ENCODE results near the gene ATP6V0E2. TPM values are rescaled to one million over a fixed set of nuclear protein-coding genes. Genes with fewer than 3 reads are reported as not detected.

Gene ATP6V0E2
- polyA plus RNA-seq, 2 of the 4 experiments (the other 2 are of a cell fraction), result 17.3 to 44.9 TPM

DNA sequence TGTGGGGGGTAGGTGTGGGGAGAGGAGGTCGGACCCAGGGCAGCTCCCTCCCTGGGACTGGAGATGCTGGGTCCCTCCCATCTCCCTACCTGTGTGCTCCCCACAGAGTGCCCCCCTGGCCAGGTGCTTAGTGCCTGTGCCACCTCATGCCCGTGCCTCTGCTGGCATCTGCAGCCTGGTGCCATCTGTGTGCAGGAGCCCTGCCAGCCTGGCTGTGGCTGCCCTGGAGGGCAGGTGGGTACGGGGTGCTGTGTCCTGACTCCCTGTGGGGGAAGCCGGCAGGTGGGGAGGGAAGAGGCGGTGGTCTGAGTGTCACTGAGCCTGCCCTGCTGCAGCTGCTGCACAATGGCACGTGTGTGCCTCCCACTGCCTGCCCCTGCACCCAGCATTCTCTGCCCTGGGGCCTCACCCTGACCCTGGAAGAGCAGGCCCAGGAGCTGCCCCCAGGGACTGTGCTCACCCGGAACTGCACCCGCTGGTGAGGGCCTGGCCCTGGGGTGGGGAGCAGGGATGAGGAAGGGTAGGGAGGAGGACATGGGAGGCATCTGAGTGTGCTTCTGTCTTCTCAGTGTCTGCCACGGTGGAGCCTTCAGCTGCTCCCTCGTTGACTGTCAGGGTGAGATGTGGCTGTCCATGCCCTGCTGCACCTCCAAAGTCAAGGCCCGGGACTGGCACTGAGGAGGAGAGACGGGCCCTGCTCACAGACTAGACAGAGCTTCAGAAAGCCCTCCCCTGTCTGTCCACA lies 47.3 kb upstream of the ATP6V0E2 start:
- ATAC-seq, result peak; percentile 8 to 12; a peak in 3 of 6 replicates
- no peaks in the 10 kb centered on the region for H3K9me3 ChIP-seq
- DNase-seq (ENCODE audit: low read depth in 1 of 2, low spot score in 1 of 2), result no peak
- no peak for TF ChIP-seq CHD4 (IDR thresholded peaks at IDR 0.05; ENCODE audit: borderline replicate concordance)
- no peak for TF ChIP-seq CBX2 (IDR thresholded peaks at IDR 0.05; ENCODE audit: borderline replicate concordance, low read depth)
- no peak overlapping the region for H3K27ac ChIP-seq
- no peak overlapping the region for H3K4me3 ChIP-seq
- WGBS (ENCODE audit: missing lambda C conversion rate), result 52% methylated on average over 5 of the region's 12 CpGs
- no peak overlapping the region for H3K4me2 ChIP-seq
- CTCF ChIA-PET, result interaction anchor here (0.5 to 5.3 kb wide), 4 partner anchors 8 to 166 kb away, joined by 3 to 24 read pairs (median 4); partner anchors contain the start of gene ZNF862
- no peaks in the 10 kb centered on the region for H3K4me1 ChIP-seq
- FAIRE-seq, result no peak
- POLR2A ChIA-PET, result no interaction called here

DNA sequence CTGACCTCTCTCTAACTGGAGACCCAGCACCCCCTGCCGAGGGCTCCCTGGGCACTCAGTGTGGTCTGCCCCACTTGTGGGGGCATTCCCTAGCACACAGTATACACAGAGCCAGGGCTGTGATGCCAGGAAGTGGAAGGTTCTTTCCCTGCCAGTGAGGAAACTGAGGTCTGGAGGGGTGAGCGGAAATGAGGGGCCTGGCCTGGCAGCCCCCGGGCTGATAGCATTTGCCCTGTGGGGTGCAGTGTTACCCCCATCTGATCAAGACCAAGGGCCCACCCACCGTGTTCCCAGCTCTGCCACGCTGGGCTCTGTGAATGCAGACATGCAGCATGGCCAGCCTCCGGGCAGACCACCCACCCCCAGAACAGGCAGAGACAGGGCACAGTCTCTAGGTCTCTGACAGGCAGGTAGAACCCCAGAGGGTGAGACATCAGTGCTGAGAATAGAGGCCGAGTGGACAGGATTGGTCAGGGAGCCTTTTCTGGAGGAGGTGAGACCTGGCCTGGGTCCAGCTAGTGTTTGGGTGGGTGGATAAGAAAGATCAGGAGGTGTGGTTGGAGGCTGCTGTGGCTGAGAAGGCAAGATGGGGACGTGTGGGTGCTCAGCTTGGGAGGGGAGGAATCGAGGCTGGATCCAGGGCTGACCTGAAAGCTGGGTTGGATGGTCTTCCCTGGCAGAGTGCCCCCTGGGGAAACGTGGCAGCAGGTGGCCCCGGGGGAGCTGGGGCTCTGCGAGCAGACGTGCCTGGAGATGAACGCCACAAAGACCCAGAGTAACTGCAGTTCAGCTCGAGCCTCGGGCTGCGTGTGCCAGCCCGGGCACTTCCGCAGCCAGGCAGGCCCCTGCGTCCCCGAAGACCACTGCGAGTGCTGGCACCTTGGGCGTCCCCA lies 46.4 kb upstream of the ATP6V0E2 start:
- TF ChIP-seq HOXB5 (CRISPR knock-in tag; IDR thresholded peaks at IDR 0.05) (no peak), ZFP36 (IDR thresholded peaks at IDR 0.05; ENCODE audit: borderline replicate concordance, partially characterized antibody) (no peak), RAD21 (conservative IDR thresholded peaks at IDR 0.05 in 1 of 2, IDR thresholded peaks at IDR 0.05 in 1 of 2) (no peak)
- TF ChIP-seq, protein P1, sequence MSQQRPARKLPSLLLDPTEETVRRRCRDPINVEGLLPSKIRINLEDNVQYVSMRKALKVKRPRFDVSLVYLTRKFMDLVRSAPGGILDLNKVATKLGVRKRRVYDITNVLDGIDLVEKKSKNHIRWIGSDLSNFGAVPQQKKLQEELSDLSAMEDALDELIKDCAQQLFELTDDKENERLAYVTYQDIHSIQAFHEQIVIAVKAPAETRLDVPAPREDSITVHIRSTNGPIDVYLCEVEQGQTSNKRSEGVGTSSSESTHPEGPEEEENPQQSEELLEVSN (IDR thresholded peaks at IDR 0.05; ENCODE audit: borderline replicate concordance, low read depth), result no peak
- TF ChIP-seq, protein P2, sequence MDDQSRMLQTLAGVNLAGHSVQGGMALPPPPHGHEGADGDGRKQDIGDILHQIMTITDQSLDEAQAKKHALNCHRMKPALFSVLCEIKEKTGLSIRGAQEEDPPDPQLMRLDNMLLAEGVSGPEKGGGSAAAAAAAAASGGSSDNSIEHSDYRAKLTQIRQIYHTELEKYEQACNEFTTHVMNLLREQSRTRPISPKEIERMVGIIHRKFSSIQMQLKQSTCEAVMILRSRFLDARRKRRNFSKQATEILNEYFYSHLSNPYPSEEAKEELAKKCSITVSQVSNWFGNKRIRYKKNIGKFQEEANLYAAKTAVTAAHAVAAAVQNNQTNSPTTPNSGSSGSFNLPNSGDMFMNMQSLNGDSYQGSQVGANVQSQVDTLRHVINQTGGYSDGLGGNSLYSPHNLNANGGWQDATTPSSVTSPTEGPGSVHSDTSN (IDR thresholded peaks at IDR 0.05), result no peak
- DNase-seq (ENCODE audit: low read depth in 1 of 2, low spot score in 1 of 2) (no peak), FAIRE-seq (no peak), ATAC-seq (peak; percentile 9 to 13; a peak in 2 of 6 replicates)
- ChIA-PET POLR2A (no interaction called here), CTCF (interaction anchor here (0.5 to 5.3 kb wide), 3 partner anchors 20 to 166 kb away, joined by 4 to 24 read pairs (median 5); no protein-coding TSS in a partner anchor)
- no peaks in the 10 kb centered on the region for H3K9me3 ChIP-seq
- H3K27ac ChIP-seq, result no peak overlapping the region
- no peaks in the 10 kb centered on the region for H3K4me1 ChIP-seq
- H3K4me2 ChIP-seq, result no peak overlapping the region
- 60% methylated on average over 19 of the region's 23 CpGs for WGBS (ENCODE audit: missing lambda C conversion rate)
- no peak overlapping the region for H3K4me3 ChIP-seq

DNA sequence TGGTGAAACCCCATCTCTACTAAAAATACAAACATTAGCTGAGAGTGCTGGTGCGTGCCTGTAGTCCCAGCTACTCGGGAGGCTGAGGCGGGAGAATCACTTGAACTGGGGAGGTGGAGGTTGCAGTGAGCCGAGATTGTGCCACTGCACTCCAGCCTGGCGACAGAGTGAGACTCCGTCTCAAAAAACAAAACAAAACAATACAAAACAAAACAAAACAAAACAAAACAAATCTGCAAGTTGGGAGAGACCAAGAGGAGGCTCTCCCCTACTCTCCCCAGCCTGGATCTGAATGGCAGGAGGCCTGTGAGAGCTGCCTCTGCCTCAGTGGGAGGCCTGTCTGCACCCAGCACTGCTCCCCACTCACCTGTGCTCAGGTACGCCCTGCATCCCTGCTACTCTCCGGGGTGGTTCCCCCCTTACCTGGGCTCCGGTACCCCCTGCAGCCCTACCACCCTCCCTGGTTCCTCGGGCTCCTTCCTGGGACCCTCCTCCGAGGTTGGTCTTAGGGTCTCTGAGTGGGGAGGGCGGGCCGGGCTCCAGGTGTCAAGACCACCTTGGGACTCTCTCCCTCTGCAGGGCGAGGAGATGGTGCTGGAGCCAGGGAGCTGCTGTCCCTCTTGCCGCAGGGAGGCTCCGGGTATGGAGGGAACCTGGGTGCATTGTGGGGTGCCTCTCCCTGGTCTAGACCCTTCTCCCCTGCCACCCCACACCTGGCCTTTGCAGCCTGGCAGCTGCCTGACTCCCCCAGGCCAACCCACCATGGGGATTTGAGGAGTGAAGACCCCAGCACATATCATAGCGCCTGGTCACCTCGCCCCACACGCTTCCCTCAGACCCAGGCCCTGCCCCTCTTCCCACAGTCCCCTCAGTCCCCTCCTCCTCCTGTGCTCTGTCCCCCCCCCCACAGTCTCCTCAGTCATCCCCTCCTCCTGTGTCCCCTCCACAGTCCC lies 45.1 kb upstream of the ATP6V0E2 start:
- POLR2A ChIA-PET, result no interaction called here
- Histone ChIP-seq H3K4me3 (no peak overlapping the region), H3K27ac (no peak overlapping the region), H3K4me1 (no peaks in the 10 kb centered on the region), H3K4me2 (no peak overlapping the region), H3K9me3 (no peaks in the 10 kb centered on the region)
- ATAC-seq, result no peak
- FAIRE-seq, result no peak
- no peak for DNase-seq (ENCODE audit: low read depth in 1 of 2, low spot score in 1 of 2)
- WGBS (ENCODE audit: missing lambda C conversion rate), result 64% methylated on average over 13 of the region's 19 CpGs
- CTCF ChIA-PET, result interaction anchor here (1.2 kb wide), 1 partner anchor 22 kb away, joined by 5 read pairs; no protein-coding TSS in a partner anchor
- TF ChIP-seq, protein P3, sequence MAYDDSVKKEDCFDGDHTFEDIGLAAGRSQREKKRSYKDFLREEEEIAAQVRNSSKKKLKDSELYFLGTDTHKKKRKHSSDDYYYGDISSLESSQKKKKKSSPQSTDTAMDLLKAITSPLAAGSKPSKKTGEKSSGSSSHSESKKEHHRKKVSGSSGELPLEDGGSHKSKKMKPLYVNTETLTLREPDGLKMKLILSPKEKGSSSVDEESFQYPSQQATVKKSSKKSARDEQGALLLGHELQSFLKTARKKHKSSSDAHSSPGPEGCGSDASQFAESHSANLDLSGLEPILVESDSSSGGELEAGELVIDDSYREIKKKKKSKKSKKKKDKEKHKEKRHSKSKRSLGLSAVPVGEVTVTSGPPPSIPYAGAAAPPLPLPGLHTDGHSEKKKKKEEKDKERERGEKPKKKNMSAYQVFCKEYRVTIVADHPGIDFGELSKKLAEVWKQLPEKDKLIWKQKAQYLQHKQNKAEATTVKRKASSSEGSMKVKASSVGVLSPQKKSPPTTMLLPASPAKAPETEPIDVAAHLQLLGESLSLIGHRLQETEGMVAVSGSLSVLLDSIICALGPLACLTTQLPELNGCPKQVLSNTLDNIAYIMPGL (CRISPR knock-in tag; IDR thresholded peaks at IDR 0.05; ENCODE audit: borderline replicate concordance), result no peak
- TF ChIP-seq, protein P4, sequence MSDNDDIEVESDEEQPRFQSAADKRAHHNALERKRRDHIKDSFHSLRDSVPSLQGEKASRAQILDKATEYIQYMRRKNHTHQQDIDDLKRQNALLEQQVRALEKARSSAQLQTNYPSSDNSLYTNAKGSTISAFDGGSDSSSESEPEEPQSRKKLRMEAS (IDR thresholded peaks at IDR 0.05), result no peak
- TF ChIP-seq JUN (IDR thresholded peaks at IDR 0.05) (no peak), NR3C1 (IDR thresholded peaks at IDR 0.05) (no peak), ZNF302 (CRISPR knock-in tag; IDR thresholded peaks at IDR 0.05) (no peak), HOXB5 (CRISPR knock-in tag; IDR thresholded peaks at IDR 0.05) (no peak), RAD21 (conservative IDR thresholded peaks at IDR 0.05 in 1 of 2, IDR thresholded peaks at IDR 0.05 in 1 of 2) (no peak), RFX5 (IDR thresholded peaks at IDR 0.05) (no peak)
- TF ChIP-seq, protein P1 (IDR thresholded peaks at IDR 0.05; ENCODE audit: borderline replicate concordance, low read depth), result no peak
- TF ChIP-seq, protein P5, sequence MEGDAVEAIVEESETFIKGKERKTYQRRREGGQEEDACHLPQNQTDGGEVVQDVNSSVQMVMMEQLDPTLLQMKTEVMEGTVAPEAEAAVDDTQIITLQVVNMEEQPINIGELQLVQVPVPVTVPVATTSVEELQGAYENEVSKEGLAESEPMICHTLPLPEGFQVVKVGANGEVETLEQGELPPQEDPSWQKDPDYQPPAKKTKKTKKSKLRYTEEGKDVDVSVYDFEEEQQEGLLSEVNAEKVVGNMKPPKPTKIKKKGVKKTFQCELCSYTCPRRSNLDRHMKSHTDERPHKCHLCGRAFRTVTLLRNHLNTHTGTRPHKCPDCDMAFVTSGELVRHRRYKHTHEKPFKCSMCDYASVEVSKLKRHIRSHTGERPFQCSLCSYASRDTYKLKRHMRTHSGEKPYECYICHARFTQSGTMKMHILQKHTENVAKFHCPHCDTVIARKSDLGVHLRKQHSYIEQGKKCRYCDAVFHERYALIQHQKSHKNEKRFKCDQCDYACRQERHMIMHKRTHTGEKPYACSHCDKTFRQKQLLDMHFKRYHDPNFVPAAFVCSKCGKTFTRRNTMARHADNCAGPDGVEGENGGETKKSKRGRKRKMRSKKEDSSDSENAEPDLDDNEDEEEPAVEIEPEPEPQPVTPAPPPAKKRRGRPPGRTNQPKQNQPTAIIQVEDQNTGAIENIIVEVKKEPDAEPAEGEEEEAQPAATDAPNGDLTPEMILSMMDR (IDR thresholded peaks at IDR 0.05), result no peak
- TF ChIP-seq, protein P6, sequence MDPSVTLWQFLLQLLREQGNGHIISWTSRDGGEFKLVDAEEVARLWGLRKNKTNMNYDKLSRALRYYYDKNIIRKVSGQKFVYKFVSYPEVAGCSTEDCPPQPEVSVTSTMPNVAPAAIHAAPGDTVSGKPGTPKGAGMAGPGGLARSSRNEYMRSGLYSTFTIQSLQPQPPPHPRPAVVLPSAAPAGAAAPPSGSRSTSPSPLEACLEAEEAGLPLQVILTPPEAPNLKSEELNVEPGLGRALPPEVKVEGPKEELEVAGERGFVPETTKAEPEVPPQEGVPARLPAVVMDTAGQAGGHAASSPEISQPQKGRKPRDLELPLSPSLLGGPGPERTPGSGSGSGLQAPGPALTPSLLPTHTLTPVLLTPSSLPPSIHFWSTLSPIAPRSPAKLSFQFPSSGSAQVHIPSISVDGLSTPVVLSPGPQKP (IDR thresholded peaks at IDR 0.05; ENCODE audit: low read depth, low read length), result no peak
- TF ChIP-seq, protein P7, sequence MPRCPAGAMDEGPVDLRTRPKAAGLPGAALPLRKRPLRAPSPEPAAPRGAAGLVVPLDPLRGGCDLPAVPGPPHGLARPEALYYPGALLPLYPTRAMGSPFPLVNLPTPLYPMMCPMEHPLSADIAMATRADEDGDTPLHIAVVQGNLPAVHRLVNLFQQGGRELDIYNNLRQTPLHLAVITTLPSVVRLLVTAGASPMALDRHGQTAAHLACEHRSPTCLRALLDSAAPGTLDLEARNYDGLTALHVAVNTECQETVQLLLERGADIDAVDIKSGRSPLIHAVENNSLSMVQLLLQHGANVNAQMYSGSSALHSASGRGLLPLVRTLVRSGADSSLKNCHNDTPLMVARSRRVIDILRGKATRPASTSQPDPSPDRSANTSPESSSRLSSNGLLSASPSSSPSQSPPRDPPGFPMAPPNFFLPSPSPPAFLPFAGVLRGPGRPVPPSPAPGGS (IDR thresholded peaks at IDR 0.05), result no peak
